OCI-LY7 (cell line): ENCODE measurements around the gene PLP1. TPM values are rescaled to one million over a fixed set of nuclear protein-coding genes. Genes with fewer than 3 reads are reported as not detected.

Experiments used
- BruUV-seq: library from RNA; stranded (reverse); fragments of 400-500 nt; replicated peaks from 2 replicates; lab custom pipeline; 2021; lab: Mats Ljungman, UMichigan
- CTCF ChIA-PET: fragments of 300-600 bp; sonication (Branson Sonifier 250); formaldehyde crosslinking; loops from one replicate; lab custom pipeline; 2022; ENCODE audit warnings: antibody characterized with exemption; ENCODE audit not compliant: unreplicated experiment; lab: Charles Lee
- POLR2A ChIA-PET: fragments of 300-600 bp; sonication (Branson Sonifier 250); formaldehyde crosslinking; loops from one replicate; lab custom pipeline; 2022; ENCODE audit warnings: antibody characterized with exemption; lab: Charles Lee
- DNase-seq: peaks from one replicate; pipeline ENCODE4 v3.0.0-alpha.2; 2015; ENCODE audit warnings: low spot score
- H2AFZ ChIP-seq: fragments of 200-600 bp; sonication (generic), shearing (Covaris generic); 2 replicates; pipeline ENCODE4 v1.6.1; 2014; ENCODE audit warnings: mild to moderate bottlenecking, antibody characterized with exemption, low read length, moderate library complexity
- H3K27ac ChIP-seq: fragments of 200-600 bp; sonication (generic); 2 replicates; pipeline ENCODE4 v1.5.1; 2014; ENCODE audit warnings: mixed run types, low read depth, mild to moderate bottlenecking, moderate library complexity, low read length, inconsistent platforms; ENCODE audit not compliant: poor library complexity, severe bottlenecking
- H3K36me3 ChIP-seq: fragments of 200-600 bp; sonication (generic); 2 replicates; pipeline ENCODE4 v1.6.1; 2014; ENCODE audit warnings: mild to moderate bottlenecking, antibody characterized with exemption, low read length, moderate library complexity, mixed read lengths; ENCODE audit not compliant: insufficient read depth
- H3K4me1 ChIP-seq: fragments of 200-600 bp; sonication (generic); 2 replicates; pipeline ENCODE4 v1.5.1; 2014; ENCODE audit warnings: mild to moderate bottlenecking, low read length; ENCODE audit not compliant: insufficient read depth, poor library complexity, severe bottlenecking
- H3K4me2 ChIP-seq: fragments of 200-600 bp; sonication (generic); 2 replicates; pipeline ENCODE4 v1.6.1; 2014; ENCODE audit warnings: mild to moderate bottlenecking, low read length
- H3K4me3 ChIP-seq: fragments of 200-600 bp; sonication (generic); 2 replicates; pipeline ENCODE4 v1.5.1; 2014; ENCODE audit warnings: mild to moderate bottlenecking, low read depth, low read length; ENCODE audit not compliant: poor library complexity, severe bottlenecking
- H3K79me2 ChIP-seq: fragments of 200-600 bp; sonication (generic); 2 replicates; pipeline ENCODE4 v1.6.1; 2016; ENCODE audit warnings: low read depth, mild to moderate bottlenecking, low read length, moderate library complexity, mixed read lengths; ENCODE audit not compliant: insufficient read depth
- H3K9me2 ChIP-seq: fragments of 200-600 bp; sonication (generic); 2 replicates; pipeline ENCODE4 v1.6.1; 2016; ENCODE audit warnings: mild to moderate bottlenecking, low read length, mixed read lengths; ENCODE audit not compliant: insufficient read depth
- H3K9me3 ChIP-seq: fragments of 200-600 bp; sonication (generic); 2 replicates; pipeline ENCODE4 v1.6.1; 2014; ENCODE audit warnings: mild to moderate bottlenecking, mixed run types, low read length, mixed read lengths
- H4K20me1 ChIP-seq: fragments of 200-600 bp; sonication (generic); 2 replicates; pipeline ENCODE4 v1.6.1; 2014; ENCODE audit warnings: mild to moderate bottlenecking, antibody characterized with exemption, low read length, moderate library complexity, mixed read lengths; ENCODE audit not compliant: insufficient read depth
- EZH2phosphoT487 ChIP-seq: fragments of 200-600 bp; sonication (generic); IDR thresholded peaks from 2 replicates; pipeline ENCODE4 v1.6.1; 2018; ENCODE audit warnings: low read depth, borderline replicate concordance, mild to moderate bottlenecking, mixed run types, antibody characterized with exemption, low read length, moderate library complexity, mixed read lengths
- intact Hi-C: fragments of 100-400 bp; cut with micrococcal nuclease; formaldehyde crosslinking; loops from one replicate; pipeline ENCODE4 v1.10.0; 2022; ENCODE audit not compliant: unreplicated experiment
- total RNA-seq, 2 experiments: library from RNA; depleted of rRNA in 1 of 2; stranded (reverse); fragments of >200 nt in 1 of 2; shearing (Covaris generic) in 1 of 2; gene quantifications; 2 replicates each; pipeline ENCODE4 v1.2.3, GENCODE V29; 2014 to 2022
- TF ChIP-seq, protein P1 (sequence below): fragments of 200-600 bp; sonication (generic); conservative IDR thresholded peaks from 2 replicates; pipeline ENCODE4 v1.5.1; 2014; ENCODE audit warnings: mild to moderate bottlenecking, antibody characterized with exemption, low read length, moderate library complexity, mixed read lengths

The PLP1 gene
- total RNA-seq, 2 experiments from 2014 or later, result not detected

DNA sequence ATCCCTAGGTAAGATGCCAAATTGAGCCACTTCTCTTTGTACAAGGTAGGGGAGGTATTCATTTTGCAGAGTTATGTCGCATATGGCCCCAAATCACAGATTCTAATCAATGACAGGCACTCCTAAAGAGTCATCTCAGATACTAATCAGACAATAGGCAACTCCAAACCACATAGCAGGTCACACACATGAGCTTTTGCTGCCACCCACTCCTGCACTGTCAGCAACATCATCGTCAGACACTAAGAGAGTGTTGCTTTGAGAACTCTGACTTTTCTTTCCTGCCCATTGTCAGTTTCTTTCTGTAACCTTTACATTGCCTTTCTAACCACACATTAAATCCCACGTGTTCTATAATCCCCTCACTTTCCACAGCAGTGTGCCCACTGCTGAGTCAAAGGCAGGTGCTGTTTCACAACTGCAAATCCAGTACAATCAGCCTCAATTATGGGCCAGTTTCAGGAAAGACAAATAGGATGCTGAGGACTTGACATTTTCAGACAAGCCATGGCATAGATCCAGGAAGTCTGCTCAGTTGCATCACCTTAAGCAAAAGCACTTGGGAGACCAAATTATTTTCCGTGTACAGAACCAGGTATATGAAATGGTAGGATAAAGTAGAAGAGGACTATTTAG is 42.4 kb upstream of the PLP1 start:
- Histone ChIP-seq H3K9me3 (no peaks in the 10 kb centered on the region), H3K36me3 (no peaks in the 10 kb centered on the region), H3K4me3 (no peak overlapping the region), H4K20me1 (no peaks in the 10 kb centered on the region), H3K9me2 (no peaks in the 10 kb centered on the region), H3K4me2 (no peak overlapping the region), H2AFZ (no peak overlapping the region), H3K27ac (no peak overlapping the region), H3K79me2 (no peaks in the 10 kb centered on the region), H3K4me1 (peaks cover 12% of the 10 kb centered on the region)
- intact Hi-C loops, result no loop called here
- POLR2A ChIA-PET, result no interaction called here
- no peak for DNase-seq
- BruUV-seq, result no TSS peak
- CTCF ChIA-PET, result no interaction called here
- no peak for TF ChIP-seq EZH2phosphoT487
- TF ChIP-seq, protein P1, sequence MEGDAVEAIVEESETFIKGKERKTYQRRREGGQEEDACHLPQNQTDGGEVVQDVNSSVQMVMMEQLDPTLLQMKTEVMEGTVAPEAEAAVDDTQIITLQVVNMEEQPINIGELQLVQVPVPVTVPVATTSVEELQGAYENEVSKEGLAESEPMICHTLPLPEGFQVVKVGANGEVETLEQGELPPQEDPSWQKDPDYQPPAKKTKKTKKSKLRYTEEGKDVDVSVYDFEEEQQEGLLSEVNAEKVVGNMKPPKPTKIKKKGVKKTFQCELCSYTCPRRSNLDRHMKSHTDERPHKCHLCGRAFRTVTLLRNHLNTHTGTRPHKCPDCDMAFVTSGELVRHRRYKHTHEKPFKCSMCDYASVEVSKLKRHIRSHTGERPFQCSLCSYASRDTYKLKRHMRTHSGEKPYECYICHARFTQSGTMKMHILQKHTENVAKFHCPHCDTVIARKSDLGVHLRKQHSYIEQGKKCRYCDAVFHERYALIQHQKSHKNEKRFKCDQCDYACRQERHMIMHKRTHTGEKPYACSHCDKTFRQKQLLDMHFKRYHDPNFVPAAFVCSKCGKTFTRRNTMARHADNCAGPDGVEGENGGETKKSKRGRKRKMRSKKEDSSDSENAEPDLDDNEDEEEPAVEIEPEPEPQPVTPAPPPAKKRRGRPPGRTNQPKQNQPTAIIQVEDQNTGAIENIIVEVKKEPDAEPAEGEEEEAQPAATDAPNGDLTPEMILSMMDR, result no peak

DNA sequence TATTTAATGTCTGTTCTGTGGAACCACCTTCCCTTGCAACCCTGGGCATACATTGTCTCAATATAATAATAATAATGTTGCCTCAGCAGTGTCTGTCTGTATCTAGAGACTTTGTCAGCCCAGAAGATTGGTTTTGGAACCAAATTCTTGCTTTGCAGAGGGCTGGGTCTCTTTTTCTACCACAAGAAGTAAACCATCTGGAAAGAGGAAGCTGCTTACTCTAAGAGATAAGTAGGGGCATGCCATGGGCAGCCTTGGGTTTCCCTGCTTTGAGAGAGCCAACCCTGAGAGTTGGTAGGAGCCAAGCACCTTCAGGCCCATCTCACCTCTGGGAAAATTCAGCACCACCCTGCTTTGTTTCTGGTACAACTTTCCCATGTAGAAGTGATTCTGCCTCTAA is 38.9 kb upstream of the PLP1 start:
- no peak for TF ChIP-seq EZH2phosphoT487
- TF ChIP-seq, protein P1, result no peak
- Histone ChIP-seq H2AFZ (no peak overlapping the region), H3K9me3 (no peaks in the 10 kb centered on the region), H3K79me2 (no peaks in the 10 kb centered on the region), H3K36me3 (no peaks in the 10 kb centered on the region), H3K4me3 (no peak overlapping the region), H4K20me1 (no peaks in the 10 kb centered on the region), H3K4me1 (no peaks in the 10 kb centered on the region), H3K9me2 (no peaks in the 10 kb centered on the region), H3K4me2 (no peak overlapping the region), H3K27ac (no peak overlapping the region)
- BruUV-seq, result no TSS peak
- ChIA-PET POLR2A (no interaction called here), CTCF (no interaction called here)
- intact Hi-C loops, result no loop called here
- no peak for DNase-seq

DNA sequence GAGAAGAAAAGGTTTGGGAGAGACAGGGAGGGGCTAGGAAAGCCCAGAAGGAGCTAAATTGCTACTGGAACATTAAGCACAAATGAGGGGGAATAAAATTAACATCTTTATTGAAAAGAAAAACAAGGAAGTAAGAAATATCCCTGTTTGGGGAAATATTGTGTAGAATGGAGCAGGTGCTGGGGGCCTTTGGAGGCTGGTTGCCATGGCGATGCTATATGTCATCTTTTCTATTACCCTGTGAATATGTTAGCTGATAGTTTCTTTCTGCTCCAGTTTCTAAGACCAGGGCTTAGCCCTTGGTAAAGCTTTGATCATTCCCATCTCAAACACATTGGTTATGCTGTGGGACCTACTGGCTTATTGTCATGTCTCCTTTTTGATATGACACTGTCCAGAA is 37.2 kb upstream of the PLP1 start:
- no peak overlapping the region for H3K4me2 ChIP-seq
- H2AFZ ChIP-seq, result no peak overlapping the region
- POLR2A ChIA-PET, result interaction anchor here (0.6 to 1.1 kb wide), 2 partner anchors 27 to 756 kb away, joined by 3 read pairs; no protein-coding TSS in a partner anchor
- no peaks in the 10 kb centered on the region for H3K36me3 ChIP-seq
- H4K20me1 ChIP-seq, result no peaks in the 10 kb centered on the region
- intact Hi-C loops, result no loop called here
- no peak for DNase-seq
- H3K79me2 ChIP-seq, result no peaks in the 10 kb centered on the region
- H3K27ac ChIP-seq, result no peak overlapping the region
- TF ChIP-seq, protein P1, result no peak
- TF ChIP-seq EZH2phosphoT487, result no peak
- no peaks in the 10 kb centered on the region for H3K9me3 ChIP-seq
- BruUV-seq, result no TSS peak
- H3K4me3 ChIP-seq, result no peak overlapping the region
- CTCF ChIA-PET, result no interaction called here
- no peaks in the 10 kb centered on the region for H3K9me2 ChIP-seq
- no peaks in the 10 kb centered on the region for H3K4me1 ChIP-seq
